Mesenchymal stem cell (in vitro differentiated cells and primary cell): ENCODE results near the gene LIPC.

Experiments used
- DNase-seq: peaks from one replicate; pipeline ENCODE4 v3.0.0-alpha.2; 2013
- H2AFZ ChIP-seq: one replicate; pipeline ENCODE4 v1.6.1; 2013; ENCODE audit warnings: low read depth, mild to moderate bottlenecking, control low read depth, inconsistent platforms, low read length, moderate library complexity
- H2AK5ac ChIP-seq: 2 replicates; pipeline ENCODE4 v1.6.1; 2013; ENCODE audit warnings: low read length, moderate library complexity, mild to moderate bottlenecking, inconsistent platforms; ENCODE audit not compliant: severe bottlenecking
- H2BK120ac ChIP-seq: one replicate; pipeline ENCODE4 v1.6.1; 2013; ENCODE audit warnings: low read depth, mild to moderate bottlenecking, inconsistent platforms, low read length, moderate library complexity
- H2BK12ac ChIP-seq, 2 experiments: one replicate each; pipeline ENCODE4 v1.6.1; 2013; ENCODE audit warnings: inconsistent platforms in 2 of 2, low read length in 2 of 2, mild to moderate bottlenecking in 2 of 2, moderate library complexity in 2 of 2, control low read depth in 1 of 2
- H2BK15ac ChIP-seq: one replicate; pipeline ENCODE4 v1.6.1; 2013; ENCODE audit warnings: mild to moderate bottlenecking, low read depth, inconsistent platforms; ENCODE audit not compliant: poor library complexity, severe bottlenecking
- H2BK5ac ChIP-seq: 2 replicates; pipeline ENCODE4 v1.6.1; 2013; ENCODE audit warnings: low read depth, mild to moderate bottlenecking, low read length, control low read depth, inconsistent platforms; ENCODE audit not compliant: poor library complexity, severe bottlenecking
- H3K14ac ChIP-seq, 2 experiments: one replicate each; pipeline ENCODE4 v1.6.1; 2013; ENCODE audit warnings: inconsistent platforms in 2 of 2, low read length in 2 of 2, control low read depth in 1 of 2, mild to moderate bottlenecking in 1 of 2, moderate library complexity in 1 of 2
- H3K18ac ChIP-seq, 2 experiments: one replicate each; pipeline ENCODE4 v1.6.1; 2013; ENCODE audit warnings: inconsistent platforms in 2 of 2, low read length in 2 of 2, control low read depth in 1 of 2, low read depth in 1 of 2, mild to moderate bottlenecking in 1 of 2
- H3K23ac ChIP-seq, 2 experiments: one replicate each; pipeline ENCODE4 v1.6.1; 2013; ENCODE audit warnings: inconsistent platforms in 2 of 2, low read length in 2 of 2, mild to moderate bottlenecking in 2 of 2, moderate library complexity in 2 of 2, control low read depth in 1 of 2
- H3K27ac ChIP-seq: 2 replicates; pipeline ENCODE4 v1.5.1; 2013; ENCODE audit warnings: mild to moderate bottlenecking, moderate library complexity, low read length, control low read depth, inconsistent platforms; ENCODE audit not compliant: poor library complexity, severe bottlenecking
- H3K27me3 ChIP-seq, 2 experiments: 2 replicates each; pipeline versions ENCODE4 v1.6.1 to v1.7.0; 2013; ENCODE audit warnings: low read length in 2 of 2, mild to moderate bottlenecking in 2 of 2, moderate library complexity in 2 of 2, control low read depth in 1 of 2, inconsistent platforms in 1 of 2; ENCODE audit not compliant: control insufficient read depth in 1 of 2, insufficient read depth in 1 of 2
- H3K36me3 ChIP-seq, 2 experiments: 2 replicates each; pipeline versions ENCODE4 v1.6.1 to v1.7.0; 2013; ENCODE audit warnings: low read length in 2 of 2, control low read depth in 1 of 2, inconsistent platforms in 1 of 2, low read depth in 1 of 2, mild to moderate bottlenecking in 1 of 2; ENCODE audit not compliant: insufficient read depth in 2 of 2, control insufficient read depth in 1 of 2
- H3K4ac ChIP-seq, 2 experiments: one replicate each; pipeline ENCODE4 v1.6.1; 2013; ENCODE audit warnings: inconsistent platforms in 2 of 2, low read length in 2 of 2, mild to moderate bottlenecking in 2 of 2, moderate library complexity in 2 of 2, control low read depth in 1 of 2, low read depth in 1 of 2
- H3K4me1 ChIP-seq: 2 replicates; pipeline ENCODE4 v1.6.1; 2013; ENCODE audit warnings: low read depth, low read length, control low read depth; ENCODE audit not compliant: control insufficient read depth, insufficient read depth
- H3K4me2 ChIP-seq: 2 replicates; pipeline ENCODE4 v1.6.1; 2013; ENCODE audit warnings: low read length, mild to moderate bottlenecking, inconsistent platforms; ENCODE audit not compliant: poor library complexity, severe bottlenecking
- H3K4me3 ChIP-seq, 2 experiments: 2 replicates each; pipeline versions ENCODE4 v1.5.1 to v1.7.0; 2013; ENCODE audit warnings: low read length in 2 of 2, mild to moderate bottlenecking in 2 of 2, control low read depth in 1 of 2, low read depth in 1 of 2; ENCODE audit not compliant: insufficient read depth in 1 of 2
- H3K79me1 ChIP-seq: replicated peaks from 2 replicates; pipeline ENCODE4 v1.6.1; 2013; ENCODE audit warnings: mild to moderate bottlenecking, control low read depth, low read length, inconsistent platforms; ENCODE audit not compliant: poor library complexity, severe bottlenecking
- H3K9ac ChIP-seq: 2 replicates; pipeline ENCODE4 v1.7.0; 2013; ENCODE audit warnings: mild to moderate bottlenecking, low read length, moderate library complexity
- H3K9me3 ChIP-seq: 2 replicates; pipeline ENCODE4 v1.7.0; 2013; ENCODE audit warnings: mild to moderate bottlenecking, low read length; ENCODE audit not compliant: control insufficient read depth
- H4K8ac ChIP-seq: one replicate; pipeline ENCODE4 v1.6.1; 2013; ENCODE audit warnings: inconsistent platforms, mild to moderate bottlenecking, low read length, moderate library complexity
- H4K91ac ChIP-seq: one replicate; pipeline ENCODE4 v1.6.1; 2013; ENCODE audit warnings: mild to moderate bottlenecking, low read length, inconsistent platforms
- WGBS: methylation state at CpG from one replicate; pipeline ENCODE4 v1.1.7; 2013; ENCODE audit warnings: mixed read lengths; 5-methylcytosine and 5-hydroxymethylcytosine counted together

LIPC gene

DNA sequence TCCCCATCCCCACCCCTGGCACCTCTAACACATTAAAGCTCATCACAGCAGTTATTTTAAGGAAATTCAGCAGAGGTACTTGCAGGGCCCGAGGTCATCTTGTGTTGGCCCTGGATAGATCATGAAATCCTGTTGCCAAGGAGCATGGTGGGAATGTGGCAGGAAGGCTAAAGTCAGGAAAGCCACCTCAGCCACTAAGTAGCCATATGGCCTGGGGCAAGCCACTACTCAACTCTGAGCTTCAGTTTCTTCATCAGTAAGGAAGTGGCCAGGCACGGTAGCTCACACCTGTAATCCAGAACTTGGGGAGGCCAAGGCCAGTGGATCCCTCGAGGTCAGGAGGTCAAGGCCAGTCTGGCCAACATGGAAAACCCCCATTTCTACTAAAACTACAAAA is 55.9 kb downstream of the LIPC start:
- Histone ChIP-seq H2BK15ac (no peak overlapping the region), H3K9ac (no peak overlapping the region), H3K27me3 (no peaks in the 10 kb centered on the region), H3K4me1 (peaks cover 3% of the 10 kb centered on the region), H3K4ac (no peak overlapping the region), H4K8ac (no peak overlapping the region), H3K4me3 (no peak overlapping the region), H4K91ac (no peak overlapping the region), H2AK5ac (no peak overlapping the region), H3K9me3 (peaks cover 20% of the 10 kb centered on the region), H2BK12ac (peak overlapping the region in 1 of 2 experiments; percentile 14), H2BK5ac (no peak overlapping the region), H3K14ac (no peak overlapping the region), H3K18ac (no peak overlapping the region), H3K36me3 (peaks cover 0 to 2% of the 10 kb centered on the region in 2 experiments), H3K4me2 (no peak overlapping the region), H3K79me1 (no peaks in the 10 kb centered on the region), H2BK120ac (no peak overlapping the region), H3K23ac (no peak overlapping the region), H3K27ac (peak overlapping the region; percentile 21), H2AFZ (no peak overlapping the region)
- DNase-seq = no peak
- WGBS = 69% methylated on average over 3 of the region's 3 CpGs

DNA sequence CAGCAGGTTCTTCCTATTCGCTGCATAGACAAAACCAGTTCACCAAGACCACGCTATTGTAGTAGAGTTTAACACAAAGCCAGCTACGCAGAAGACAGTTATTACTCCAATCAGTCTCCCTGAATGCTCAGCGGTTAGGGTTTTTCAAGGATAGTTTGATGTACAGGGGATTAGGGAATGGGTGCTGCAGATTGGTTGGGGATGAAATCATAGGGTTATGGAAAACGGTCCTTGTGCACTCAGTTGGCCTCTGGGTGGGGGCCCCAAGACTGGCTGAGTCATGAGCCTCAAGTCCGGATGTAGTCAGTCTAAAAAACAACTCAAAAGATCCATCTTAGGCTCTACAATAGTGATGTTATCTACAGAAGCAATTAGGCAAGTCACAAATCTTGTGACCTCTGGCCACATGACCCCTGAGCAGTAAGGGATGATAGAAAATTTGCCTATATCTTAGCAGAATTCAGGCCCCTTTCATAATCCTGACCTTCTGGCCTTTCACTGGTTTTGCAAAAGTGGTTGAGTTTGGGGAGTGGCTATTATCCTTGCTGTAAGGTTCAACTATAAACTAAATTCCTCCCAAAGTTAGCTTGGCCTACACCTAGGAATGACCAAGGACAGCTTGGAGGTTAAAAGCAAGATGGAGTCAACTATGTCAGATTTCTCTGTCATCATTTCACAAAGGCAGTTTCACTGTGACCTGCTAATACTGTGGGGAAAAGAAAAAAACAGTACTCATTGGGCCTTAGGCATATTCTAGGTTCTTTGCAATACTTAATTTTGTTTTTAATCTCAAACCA is 57.7 kb downstream of the LIPC start:
- Histone ChIP-seq H2BK15ac (no peak overlapping the region), H4K91ac (no peak overlapping the region), H2BK5ac (no peak overlapping the region), H3K36me3 (peaks cover 0 to 2% of the 10 kb centered on the region in 2 experiments), H3K4me1 (peaks cover 2% of the 10 kb centered on the region), H3K27me3 (no peaks in the 10 kb centered on the region), H3K18ac (no peak overlapping the region), H3K4ac (no peak overlapping the region), H3K9me3 (peaks cover 24% of the 10 kb centered on the region), H4K8ac (no peak overlapping the region), H3K9ac (no peak overlapping the region), H3K23ac (no peak overlapping the region), H3K4me3 (no peak overlapping the region), H3K27ac (no peak overlapping the region), H2BK120ac (no peak overlapping the region), H3K4me2 (no peak overlapping the region), H2AK5ac (no peak overlapping the region), H2BK12ac (no peak overlapping the region), H3K14ac (no peak overlapping the region), H3K79me1 (no peaks in the 10 kb centered on the region), H2AFZ (no peak overlapping the region)
- no peak for DNase-seq
- WGBS = 89% methylated on average over 6 of the region's 6 CpGs

DNA sequence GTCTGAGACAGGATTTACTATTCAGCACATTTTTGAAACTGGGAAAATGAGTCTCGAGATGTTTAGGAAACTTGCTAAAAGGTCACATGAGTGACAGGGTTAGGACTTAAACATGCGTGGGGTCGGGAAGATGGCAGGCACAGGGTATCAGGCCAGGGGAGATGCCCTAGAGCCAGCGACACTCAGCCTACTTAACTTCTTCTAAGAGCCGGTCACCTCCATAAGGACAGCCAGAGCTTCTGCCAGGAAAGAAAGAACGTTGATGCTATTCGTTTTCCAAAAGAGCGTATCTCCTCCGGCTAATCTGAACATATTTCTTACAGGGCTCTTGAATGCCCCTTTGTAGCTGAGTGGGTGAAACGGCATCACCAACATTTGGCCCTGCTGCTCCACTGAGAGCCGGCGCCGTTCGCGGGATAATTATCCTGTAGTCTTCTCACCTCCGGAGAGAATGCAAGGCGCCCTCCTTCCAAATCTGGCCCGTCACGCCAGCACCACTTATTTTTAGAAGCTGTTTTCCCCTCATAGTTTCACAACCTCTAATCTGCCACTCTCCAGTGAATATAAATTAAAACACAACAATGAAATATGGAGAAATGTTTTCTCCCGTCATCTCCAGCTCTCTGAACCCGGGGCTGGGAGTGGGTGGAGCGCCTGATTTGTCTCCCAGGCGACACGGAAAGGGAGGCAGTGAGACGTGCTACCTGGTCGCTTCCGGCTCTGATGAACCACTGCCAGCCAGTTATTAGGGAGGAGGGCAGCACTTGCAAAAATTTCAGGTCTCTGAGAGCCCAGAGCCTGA is 58.5 kb downstream of the LIPC start:
- no peak overlapping the region for H2BK12ac ChIP-seq
- no peaks in the 10 kb centered on the region for H3K79me1 ChIP-seq
- peak overlapping the region; percentile 68 for H2AK5ac ChIP-seq
- no peak overlapping the region for H2BK120ac ChIP-seq
- H3K4me2 ChIP-seq = no peak overlapping the region
- H3K27ac ChIP-seq = no peak overlapping the region
- H3K27me3 ChIP-seq = no peaks in the 10 kb centered on the region
- H4K8ac ChIP-seq = no peak overlapping the region
- no peak for DNase-seq
- no peak overlapping the region for H2AFZ ChIP-seq
- H2BK15ac ChIP-seq = no peak overlapping the region
- no peak overlapping the region for H3K23ac ChIP-seq
- no peak overlapping the region for H3K18ac ChIP-seq
- H3K9me3 ChIP-seq = peaks cover 25% of the 10 kb centered on the region
- H2BK5ac ChIP-seq = no peak overlapping the region
- H3K36me3 ChIP-seq = peaks cover 0 to 2% of the 10 kb centered on the region in 2 experiments
- H3K4me1 ChIP-seq = peaks cover 7% of the 10 kb centered on the region
- no peak overlapping the region for H3K4ac ChIP-seq
- WGBS = 98% methylated on average over 27 of the region's 27 CpGs
- no peak overlapping the region for H3K14ac ChIP-seq
- H3K9ac ChIP-seq = no peak overlapping the region
- H3K4me3 ChIP-seq = no peak overlapping the region
- H4K91ac ChIP-seq = no peak overlapping the region

DNA sequence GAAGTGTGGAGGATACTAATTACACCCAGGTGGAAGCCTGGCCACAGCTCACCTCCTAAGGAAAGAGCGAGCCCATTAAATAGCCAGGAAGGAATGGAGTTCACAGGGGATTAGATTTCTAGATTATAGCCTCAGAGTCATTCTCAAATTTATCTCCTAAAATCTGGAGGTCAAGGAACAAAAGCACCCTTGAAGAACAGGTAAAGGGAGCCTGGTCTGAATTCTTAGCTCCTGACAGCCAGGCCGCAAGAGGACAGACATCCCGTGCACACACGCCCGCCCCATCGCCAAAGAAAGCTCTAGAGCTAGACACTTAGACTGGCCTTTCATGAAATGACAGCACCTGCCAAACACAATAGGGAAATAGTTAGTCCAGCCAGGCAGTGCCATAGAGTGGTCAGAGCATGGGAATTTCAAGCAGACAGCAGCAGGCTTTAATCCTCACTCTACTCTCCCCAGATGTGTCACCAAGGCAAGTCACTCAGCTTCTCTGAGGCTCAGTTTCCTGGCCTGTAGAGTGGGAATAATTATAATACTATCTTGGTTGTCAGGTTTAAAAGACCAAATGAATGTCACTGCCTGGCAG is 59.2 kb downstream of the LIPC start:
- Histone ChIP-seq H2AK5ac (peak overlapping the region; percentile 68), H3K27me3 (no peaks in the 10 kb centered on the region), H3K23ac (no peak overlapping the region), H3K4me1 (peaks cover 7% of the 10 kb centered on the region), H3K4ac (no peak overlapping the region), H4K8ac (no peak overlapping the region), H2BK120ac (no peak overlapping the region), H3K79me1 (no peaks in the 10 kb centered on the region), H3K4me3 (no peak overlapping the region), H3K18ac (no peak overlapping the region), H3K9me3 (peaks cover 25% of the 10 kb centered on the region), H2BK15ac (no peak overlapping the region), H4K91ac (no peak overlapping the region), H2BK5ac (no peak overlapping the region), H3K4me2 (no peak overlapping the region), H2BK12ac (peak overlapping the region in 1 of 2 experiments; percentile 30), H3K9ac (no peak overlapping the region), H2AFZ (no peak overlapping the region), H3K14ac (no peak overlapping the region), H3K36me3 (peaks cover 0 to 2% of the 10 kb centered on the region in 2 experiments), H3K27ac (no peak overlapping the region)
- no peak for DNase-seq
- WGBS = 98% methylated on average over 6 of the region's 6 CpGs
